ENCODE measurements around the gene TMEM54.

- no peak for TF ChIP-seq EZH2phosphoT487 (IDR thresholded peaks at IDR 0.05; ENCODE audit: low read length)
- no peak for TF ChIP-seq EZH2 (optimal IDR thresholded peaks at IDR 0.05; ENCODE audit: low read depth, low read length)
- TF ChIP-seq, protein P1, sequence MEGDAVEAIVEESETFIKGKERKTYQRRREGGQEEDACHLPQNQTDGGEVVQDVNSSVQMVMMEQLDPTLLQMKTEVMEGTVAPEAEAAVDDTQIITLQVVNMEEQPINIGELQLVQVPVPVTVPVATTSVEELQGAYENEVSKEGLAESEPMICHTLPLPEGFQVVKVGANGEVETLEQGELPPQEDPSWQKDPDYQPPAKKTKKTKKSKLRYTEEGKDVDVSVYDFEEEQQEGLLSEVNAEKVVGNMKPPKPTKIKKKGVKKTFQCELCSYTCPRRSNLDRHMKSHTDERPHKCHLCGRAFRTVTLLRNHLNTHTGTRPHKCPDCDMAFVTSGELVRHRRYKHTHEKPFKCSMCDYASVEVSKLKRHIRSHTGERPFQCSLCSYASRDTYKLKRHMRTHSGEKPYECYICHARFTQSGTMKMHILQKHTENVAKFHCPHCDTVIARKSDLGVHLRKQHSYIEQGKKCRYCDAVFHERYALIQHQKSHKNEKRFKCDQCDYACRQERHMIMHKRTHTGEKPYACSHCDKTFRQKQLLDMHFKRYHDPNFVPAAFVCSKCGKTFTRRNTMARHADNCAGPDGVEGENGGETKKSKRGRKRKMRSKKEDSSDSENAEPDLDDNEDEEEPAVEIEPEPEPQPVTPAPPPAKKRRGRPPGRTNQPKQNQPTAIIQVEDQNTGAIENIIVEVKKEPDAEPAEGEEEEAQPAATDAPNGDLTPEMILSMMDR (IDR thresholded peaks at IDR 0.05; ENCODE audit: low read length) = no peak
Measured at GRCh38 chr1:32946413-32946812, 45.2 kb upstream of the TMEM54 start.

Measured in MM.1S (cell line).